ENCODE data around the gene KRTAP12-1.
"Not testable (repeated sequence)": the region's sequence is repeated elsewhere in the genome, so short reads cannot be mapped to it uniquely, and the experiment has no call there.

The KRTAP12-1 gene

GRCh38 chr21:44644878-44645277, 37.1 kb downstream of the KRTAP12-1 start:
- no peak for DNase-seq (ENCODE audit: low read depth in 2 of 2)

- no peak for DNase-seq (ENCODE audit: low read depth in 2 of 2)
Measured at GRCh38 chr21:44643741-44644310, 38.1 kb downstream of the KRTAP12-1 start.

- no peak for DNase-seq (ENCODE audit: low read depth in 2 of 2)
Measured at GRCh38 chr21:44640761-44641160, 41.2 kb downstream of the KRTAP12-1 start.

GRCh38 chr21:44639331-44639655, 42.7 kb downstream of the KRTAP12-1 start:
- no peak for DNase-seq (ENCODE audit: low read depth in 2 of 2)

GRCh38 chr21:44638506-44639330, 43.2 kb downstream of the KRTAP12-1 start:
- not testable (repeated sequence) for DNase-seq (ENCODE audit: low read depth in 2 of 2)

- DNase-seq (ENCODE audit: low read depth in 2 of 2): not testable (repeated sequence)
Measured at GRCh38 chr21:44637851-44638348, 44.1 kb downstream of the KRTAP12-1 start.

GRCh38 chr21:44637018-44637850, 44.7 kb downstream of the KRTAP12-1 start, which contains the start of gene KRTAP10-10:
TSS of gene KRTAP10-10 (plus strand) at chr21:44637356. CDS start at chr21:44637418, 62 bp downstream.
- DNase-seq (ENCODE audit: low read depth in 2 of 2): no peak

- DNase-seq (ENCODE audit: low read depth in 2 of 2): no peak
Measured at GRCh38 chr21:44636209-44637017, 45.5 kb downstream of the KRTAP12-1 start.

GRCh38 chr21:44632067-44632466, 49.9 kb downstream of the KRTAP12-1 start:
- DNase-seq (ENCODE audit: low read depth in 2 of 2): no peak
